Panc1 (cell line): Measurements from ENCODE around the gene CDYL2. TPM values are rescaled to one million over a fixed set of nuclear protein-coding genes. Genes with fewer than 3 reads are reported as not detected.

Source experiments
- ATAC-seq: fragments of 200-7000 bp; cut with Tn5 transposase; 2 replicates; pipeline ENCODE4 v1.9.1; 2020; ENCODE audit warnings: mild to moderate bottlenecking, moderate library complexity
- BruUV-seq: library from RNA; stranded (reverse); fragments of 400-500 nt; replicated peaks from 2 replicates; lab custom pipeline; 2021; lab: Mats Ljungman, UMichigan
- CTCF ChIA-PET: fragments of 300-600 bp; sonication (Branson Sonifier 250); formaldehyde crosslinking; loops from one replicate; lab custom pipeline; 2022; ENCODE audit warnings: antibody characterized with exemption; lab: Charles Lee
- POLR2A ChIA-PET: fragments of 300-600 bp; sonication (Branson Sonifier 250); formaldehyde crosslinking; loops from one replicate; lab custom pipeline; 2022; ENCODE audit warnings: antibody characterized with exemption; lab: Charles Lee
- DNase-seq: peaks from one replicate; pipeline ENCODE4 v3.0.0-alpha.2; 2010; ENCODE audit warnings: low read depth, low spot score
- H3K27ac ChIP-seq: 2 replicates; pipeline ENCODE4 v1.5.1; 2011; ENCODE audit warnings: mild to moderate bottlenecking, low read length, inconsistent platforms
- H3K27me3 ChIP-seq: fragments of 200-500 bp; sonication (Bioruptor generic); 2 replicates; pipeline ENCODE4 v1.6.0; 2014; ENCODE audit warnings: low read length, inconsistent platforms; ENCODE audit not compliant: control insufficient read depth, insufficient read depth
- H3K36me3 ChIP-seq: fragments of 200-500 bp; sonication (Bioruptor generic); 2 replicates; pipeline ENCODE4 v1.5.1; 2014; ENCODE audit warnings: inconsistent platforms, mild to moderate bottlenecking, low read length, moderate library complexity; ENCODE audit not compliant: control insufficient read depth, insufficient read depth
- H3K4me1 ChIP-seq: 2 replicates; pipeline ENCODE4 v1.5.1; 2011; ENCODE audit warnings: inconsistent platforms, mild to moderate bottlenecking, low read length, moderate library complexity; ENCODE audit not compliant: control insufficient read depth, insufficient read depth
- H3K4me3 ChIP-seq, 2 experiments: 2 replicates each; pipeline ENCODE4 v1.5.1; 2011 to 2012; ENCODE audit warnings: low read depth in 2 of 2, low read length in 2 of 2, mild to moderate bottlenecking in 2 of 2, inconsistent platforms in 1 of 2, moderate library complexity in 1 of 2
- H3K9me3 ChIP-seq: fragments of 200-500 bp; sonication (Bioruptor generic); 2 replicates; pipeline ENCODE4 v1.5.1; 2014; ENCODE audit warnings: low read depth, mild to moderate bottlenecking, inconsistent platforms, low read length, moderate library complexity; ENCODE audit not compliant: control insufficient read depth, insufficient read depth
- CTCF ChIP-seq: fragments of 450-650 bp; IDR thresholded peaks from 2 replicates; pipeline ENCODE4 v1.5.1; 2017; ENCODE audit warnings: mild to moderate bottlenecking
- POLR2AphosphoS5 ChIP-seq: IDR thresholded peaks from 2 replicates; pipeline ENCODE4 v1.6.1; 2012; ENCODE audit warnings: mild to moderate bottlenecking, low read depth, low read length, moderate library complexity
- SIN3A ChIP-seq: IDR thresholded peaks from 2 replicates; pipeline ENCODE4 v1.6.1; 2012; ENCODE audit warnings: low read depth, mild to moderate bottlenecking, low read length, moderate library complexity, borderline replicate concordance; ENCODE audit not compliant: insufficient read depth
- TCF7L2 ChIP-seq: IDR thresholded peaks from 2 replicates; pipeline ENCODE4 v1.6.1; 2011; ENCODE audit warnings: mild to moderate bottlenecking, low read depth, low read length, inconsistent platforms
- in situ Hi-C: cut with HindIII; loops from 2 replicates; pipeline ENCODE4 v1.10.0; 2016; ENCODE audit warnings: low sequenced_read_pairs, low pct_unique_long_range_greater_than_20kb
- intact Hi-C: fragments of 100-400 bp; cut with micrococcal nuclease; formaldehyde crosslinking; loops from one replicate; pipeline ENCODE4 v1.10.0; 2022; ENCODE audit not compliant: unreplicated experiment
- total RNA-seq: library from RNA; stranded (reverse); gene quantifications from one replicate; pipeline ENCODE4 v1.2.1, GENCODE V29; 2021; ENCODE audit not compliant: unreplicated experiment
- TF ChIP-seq, protein P1 (sequence below), 2 experiments: IDR thresholded peaks; 2 replicates each; pipeline ENCODE4 v1.6.1; 2011 to 2012; ENCODE audit warnings: low read depth in 2 of 2, control low read depth in 1 of 2, low read length in 1 of 2, mild to moderate bottlenecking in 1 of 2, moderate library complexity in 1 of 2; ENCODE audit not compliant: insufficient read depth in 1 of 2

The CDYL2 gene
- total RNA-seq, 1 experiment from 2014 or later: 6.1 TPM

DNA sequence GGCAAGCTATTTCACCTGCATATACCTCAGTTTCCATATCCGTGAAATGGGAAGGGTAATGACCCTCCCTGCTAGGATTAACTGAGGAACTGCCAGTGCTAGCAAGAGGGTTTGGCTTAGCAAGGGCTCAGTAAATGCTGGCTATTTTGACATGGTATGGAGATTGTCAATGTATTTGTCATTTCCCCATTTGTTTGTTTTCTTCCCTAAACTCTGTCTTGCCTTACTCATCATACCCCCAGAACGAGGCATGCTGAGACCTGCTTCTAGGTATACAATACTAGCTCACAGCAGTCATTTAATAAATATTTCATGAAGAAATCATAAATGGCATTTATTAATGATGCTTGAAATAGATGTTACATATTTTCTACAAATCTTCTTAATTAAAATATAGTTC lies 139.6 kb downstream of the CDYL2 start:
- BruUV-seq: no TSS peak
- no peak for ATAC-seq
- in situ Hi-C loops: no loop called here
- Histone ChIP-seq H3K36me3 (no peaks in the 10 kb centered on the region), H3K4me3 (no peak overlapping the region), H3K27me3 (no peaks in the 10 kb centered on the region), H3K4me1 (no peaks in the 10 kb centered on the region), H3K9me3 (no peaks in the 10 kb centered on the region), H3K27ac (no peak overlapping the region)
- intact Hi-C loops: no loop called here
- ChIA-PET POLR2A (no interaction called here), CTCF (no interaction called here)
- no peak for DNase-seq
- TF ChIP-seq TCF7L2 (no peak), SIN3A (no peak), CTCF (no peak), POLR2AphosphoS5 (no peak)
- TF ChIP-seq, protein P1, sequence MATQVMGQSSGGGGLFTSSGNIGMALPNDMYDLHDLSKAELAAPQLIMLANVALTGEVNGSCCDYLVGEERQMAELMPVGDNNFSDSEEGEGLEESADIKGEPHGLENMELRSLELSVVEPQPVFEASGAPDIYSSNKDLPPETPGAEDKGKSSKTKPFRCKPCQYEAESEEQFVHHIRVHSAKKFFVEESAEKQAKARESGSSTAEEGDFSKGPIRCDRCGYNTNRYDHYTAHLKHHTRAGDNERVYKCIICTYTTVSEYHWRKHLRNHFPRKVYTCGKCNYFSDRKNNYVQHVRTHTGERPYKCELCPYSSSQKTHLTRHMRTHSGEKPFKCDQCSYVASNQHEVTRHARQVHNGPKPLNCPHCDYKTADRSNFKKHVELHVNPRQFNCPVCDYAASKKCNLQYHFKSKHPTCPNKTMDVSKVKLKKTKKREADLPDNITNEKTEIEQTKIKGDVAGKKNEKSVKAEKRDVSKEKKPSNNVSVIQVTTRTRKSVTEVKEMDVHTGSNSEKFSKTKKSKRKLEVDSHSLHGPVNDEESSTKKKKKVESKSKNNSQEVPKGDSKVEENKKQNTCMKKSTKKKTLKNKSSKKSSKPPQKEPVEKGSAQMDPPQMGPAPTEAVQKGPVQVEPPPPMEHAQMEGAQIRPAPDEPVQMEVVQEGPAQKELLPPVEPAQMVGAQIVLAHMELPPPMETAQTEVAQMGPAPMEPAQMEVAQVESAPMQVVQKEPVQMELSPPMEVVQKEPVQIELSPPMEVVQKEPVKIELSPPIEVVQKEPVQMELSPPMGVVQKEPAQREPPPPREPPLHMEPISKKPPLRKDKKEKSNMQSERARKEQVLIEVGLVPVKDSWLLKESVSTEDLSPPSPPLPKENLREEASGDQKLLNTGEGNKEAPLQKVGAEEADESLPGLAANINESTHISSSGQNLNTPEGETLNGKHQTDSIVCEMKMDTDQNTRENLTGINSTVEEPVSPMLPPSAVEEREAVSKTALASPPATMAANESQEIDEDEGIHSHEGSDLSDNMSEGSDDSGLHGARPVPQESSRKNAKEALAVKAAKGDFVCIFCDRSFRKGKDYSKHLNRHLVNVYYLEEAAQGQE (IDR thresholded peaks at IDR 0.05; ENCODE audit: insufficient read depth in 1 of 2, low read depth in 2 of 2, low read length in 1 of 2): no peak

DNA sequence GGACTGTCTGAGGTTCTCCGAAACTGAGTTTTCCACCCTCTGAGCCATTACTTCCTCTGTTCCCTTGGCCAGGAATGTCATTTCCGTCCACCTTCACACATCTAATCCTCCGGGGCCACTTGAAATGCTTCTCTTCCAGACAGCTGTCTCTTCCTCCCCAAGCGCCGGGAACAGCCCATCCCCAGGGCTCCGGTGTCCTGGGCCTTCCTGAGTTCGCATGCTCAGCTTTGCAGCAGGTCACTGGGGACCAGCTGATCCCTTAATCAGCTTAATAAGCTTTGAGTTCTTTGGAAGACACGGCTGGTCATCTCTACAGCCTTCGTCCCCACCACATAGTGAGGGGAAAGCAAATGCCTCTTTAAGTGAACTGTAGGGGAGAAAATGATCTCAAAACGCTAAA lies 140.2 kb downstream of the CDYL2 start:
- Histone ChIP-seq H3K9me3 (no peaks in the 10 kb centered on the region), H3K4me1 (no peaks in the 10 kb centered on the region), H3K36me3 (no peaks in the 10 kb centered on the region), H3K27me3 (no peaks in the 10 kb centered on the region), H3K4me3 (no peak overlapping the region), H3K27ac (no peak overlapping the region)
- DNase-seq: no peak
- CTCF ChIA-PET: no interaction called here
- in situ Hi-C loops: no loop called here
- TF ChIP-seq, protein P1 (IDR thresholded peaks at IDR 0.05; ENCODE audit: insufficient read depth in 1 of 2, low read depth in 2 of 2, low read length in 1 of 2): no peak
- no peak for TF ChIP-seq SIN3A
- no peak for TF ChIP-seq TCF7L2
- no peak for TF ChIP-seq POLR2AphosphoS5
- TF ChIP-seq CTCF: no peak
- no TSS peak for BruUV-seq
- no peak for ATAC-seq
- POLR2A ChIA-PET: no interaction called here
- intact Hi-C loops: no loop called here
